Jurkat, Clone E6-1 (cell line): Measurements from ENCODE around the gene CCDC13.

Experiments
- DNase-seq: peaks from one replicate; pipeline ENCODE4 v3.0.0-alpha.2; 2011; ENCODE audit warnings: low read depth, low spot score
- H3K4me3 ChIP-seq: 2 replicates; pipeline ENCODE4 v1.5.1; 2011; ENCODE audit warnings: mild to moderate bottlenecking, low read length, control low read depth, moderate library complexity

Gene CCDC13

DNA sequence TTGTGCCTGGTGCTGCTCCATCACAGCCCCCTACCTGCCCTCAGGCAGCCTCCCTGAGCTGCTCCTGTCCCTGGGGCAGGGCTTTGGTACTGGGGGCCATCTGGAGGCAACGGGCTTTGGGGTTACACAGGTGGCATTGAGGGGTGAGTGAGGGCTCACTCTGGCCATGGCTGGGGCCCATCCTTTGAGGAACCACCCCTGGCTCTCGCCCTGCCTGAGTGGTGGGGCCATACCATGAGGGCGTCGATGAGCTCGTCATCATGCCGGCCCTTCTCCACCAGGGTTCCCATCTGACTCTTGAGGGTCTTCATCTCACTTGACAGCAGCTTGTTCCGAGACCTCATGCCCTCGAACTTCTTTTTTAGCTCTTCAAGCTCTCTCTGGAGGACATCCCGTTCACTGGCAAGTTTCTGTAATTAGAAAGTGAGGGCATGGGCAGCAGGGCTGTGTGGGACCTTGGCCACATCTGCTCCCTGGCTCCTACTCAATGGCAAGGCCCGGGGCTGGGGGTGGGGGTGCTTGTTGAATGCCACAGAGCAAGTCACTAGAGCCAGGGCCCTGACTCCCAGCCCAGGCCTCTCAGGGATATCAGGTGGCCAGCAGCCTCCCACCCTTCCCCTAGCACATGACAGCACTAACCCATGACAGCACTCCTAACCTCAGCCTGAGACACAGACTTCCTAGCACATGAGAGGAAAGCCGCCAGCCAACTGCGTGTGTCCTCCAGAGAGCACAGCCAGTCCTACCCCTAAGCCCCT is 33.5 kb downstream of the CCDC13 start:
- DNase-seq = no peak
- H3K4me3 ChIP-seq = no peak overlapping the region

GRCh38 chr3:42736531-42736930 is 36.5 kb downstream of the CCDC13 start:
- no peak overlapping the region for H3K4me3 ChIP-seq
- DNase-seq = no peak

GRCh38 chr3:42736081-42736480 is 37.0 kb downstream of the CCDC13 start:
- H3K4me3 ChIP-seq = no peak overlapping the region

GRCh38 chr3:42735615-42736014 is 37.4 kb downstream of the CCDC13 start:
- DNase-seq = no peak
- no peak overlapping the region for H3K4me3 ChIP-seq

More at GRCh38 chr3:42736081-42736480, 37.0 kb downstream of the CCDC13 start:
- DNase-seq = no peak

DNA sequence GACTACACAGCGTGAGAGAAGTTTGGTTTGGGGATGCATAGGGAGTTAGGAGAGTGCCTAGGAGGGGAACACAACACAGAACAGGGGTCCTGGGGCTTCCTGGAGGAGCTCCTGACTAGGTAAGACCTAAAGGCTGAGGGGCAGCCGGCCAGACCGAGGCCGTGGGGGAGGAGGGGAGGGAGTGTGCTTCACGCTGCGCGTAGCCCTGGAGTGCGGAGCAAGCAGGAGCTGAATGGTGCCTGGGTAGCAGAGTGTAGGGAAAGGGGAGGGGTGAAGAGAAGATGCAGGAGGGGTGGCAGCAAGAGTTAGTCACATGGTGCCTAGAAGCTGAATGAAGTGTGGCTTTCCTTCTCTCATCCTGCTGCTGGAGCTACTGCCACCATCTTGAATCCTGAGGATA is 38.0 kb downstream of the CCDC13 start:
- DNase-seq = no peak

GRCh38 chr3:42734263-42734860 is 38.7 kb downstream of the CCDC13 start:
- DNase-seq = no peak
- no peak overlapping the region for H3K4me3 ChIP-seq

More for the DNA sequence above, 38.0 kb downstream of the CCDC13 start:
- no peak overlapping the region for H3K4me3 ChIP-seq

GRCh38 chr3:42733501-42734262 is 39.4 kb downstream of the CCDC13 start:
- DNase-seq = no peak
- H3K4me3 ChIP-seq = no peak overlapping the region

DNA sequence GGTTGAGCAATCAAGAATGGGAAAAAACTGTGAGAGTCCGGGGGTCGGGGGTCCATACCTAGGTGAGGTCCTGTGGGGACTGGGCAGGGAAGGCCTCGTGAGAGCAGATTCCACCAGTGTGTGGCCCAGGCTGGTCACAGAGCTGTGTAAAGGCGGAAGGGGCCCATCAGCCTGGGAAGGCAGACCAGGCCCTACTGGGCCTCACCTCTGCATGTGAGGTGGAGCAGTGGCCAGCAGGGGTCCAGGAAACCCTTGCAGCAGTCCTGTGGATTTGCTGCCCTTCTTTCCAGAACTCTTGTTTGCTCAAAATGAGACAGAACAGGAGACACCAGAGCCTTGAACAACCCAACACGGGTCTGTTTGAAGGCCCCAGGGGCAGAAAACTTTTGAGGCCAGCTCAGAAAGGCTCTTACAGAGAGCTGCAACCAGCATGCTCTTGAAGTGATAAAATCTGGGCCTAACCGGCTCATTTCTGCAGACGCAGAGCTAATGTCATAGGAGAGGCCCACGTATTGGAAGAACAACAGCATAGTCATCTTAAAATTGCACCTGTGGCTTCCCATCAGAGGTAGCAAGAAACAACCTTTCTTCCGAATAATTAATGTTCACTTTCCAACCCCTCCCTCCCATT is 40.1 kb downstream of the CCDC13 start:
- H3K4me3 ChIP-seq = no peak overlapping the region
- DNase-seq = no peak

- DNase-seq = no peak
Measured at GRCh38 chr3:42732196-42732828, 40.7 kb downstream of the CCDC13 start.

DNA sequence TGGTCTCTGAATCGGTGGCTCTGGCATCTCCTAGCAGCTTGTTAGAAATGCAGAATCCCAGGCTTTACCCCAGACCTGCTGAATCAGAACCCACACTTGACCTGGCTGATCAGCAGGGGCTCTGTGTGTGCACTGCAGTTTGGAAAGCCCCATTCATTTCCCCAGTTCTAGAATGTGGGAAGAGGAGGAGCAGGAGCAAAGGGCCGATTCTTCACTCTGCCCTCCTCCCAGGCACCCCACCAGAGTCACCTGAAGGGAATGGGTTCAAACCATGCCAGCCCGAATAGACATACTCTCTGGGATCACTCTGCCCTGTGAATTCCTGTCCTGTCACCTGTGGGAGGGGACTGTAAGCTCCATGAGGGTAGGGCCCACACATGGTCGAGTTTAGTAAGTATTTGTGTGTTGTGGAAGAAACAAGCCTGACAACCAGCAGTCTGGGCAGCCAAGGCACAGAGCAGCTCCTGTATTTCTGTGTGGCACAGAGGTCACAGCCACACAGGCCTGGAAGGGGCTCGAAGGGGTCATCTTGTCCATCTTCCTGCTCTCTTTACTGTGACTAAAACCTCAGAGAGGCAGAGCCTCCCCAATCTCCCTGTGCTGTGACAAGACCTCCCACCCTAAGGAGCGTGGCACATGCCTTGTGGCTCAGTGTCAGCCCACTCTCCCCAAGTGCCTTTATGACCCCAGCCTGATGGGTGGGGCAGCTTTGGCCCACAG is 41.4 kb downstream of the CCDC13 start:
- no peak for DNase-seq
- H3K4me3 ChIP-seq = no peak overlapping the region

More at GRCh38 chr3:42732196-42732828, 40.7 kb downstream of the CCDC13 start:
- H3K4me3 ChIP-seq = no peak overlapping the region

GRCh38 chr3:42730706-42731420 is 42.2 kb downstream of the CCDC13 start:
- no peak overlapping the region for H3K4me3 ChIP-seq
- no peak for DNase-seq

- no peak for DNase-seq
- H3K4me3 ChIP-seq = no peak overlapping the region
Measured at GRCh38 chr3:42730294-42730693, 42.8 kb downstream of the CCDC13 start.

- no peak overlapping the region for H3K4me3 ChIP-seq
- no peak for DNase-seq
Measured at GRCh38 chr3:42729404-42730145, 43.5 kb downstream of the CCDC13 start.

- DNase-seq = no peak
- H3K4me3 ChIP-seq = no peak overlapping the region
Measured at GRCh38 chr3:42728668-42729364, 44.2 kb downstream of the CCDC13 start.

DNA sequence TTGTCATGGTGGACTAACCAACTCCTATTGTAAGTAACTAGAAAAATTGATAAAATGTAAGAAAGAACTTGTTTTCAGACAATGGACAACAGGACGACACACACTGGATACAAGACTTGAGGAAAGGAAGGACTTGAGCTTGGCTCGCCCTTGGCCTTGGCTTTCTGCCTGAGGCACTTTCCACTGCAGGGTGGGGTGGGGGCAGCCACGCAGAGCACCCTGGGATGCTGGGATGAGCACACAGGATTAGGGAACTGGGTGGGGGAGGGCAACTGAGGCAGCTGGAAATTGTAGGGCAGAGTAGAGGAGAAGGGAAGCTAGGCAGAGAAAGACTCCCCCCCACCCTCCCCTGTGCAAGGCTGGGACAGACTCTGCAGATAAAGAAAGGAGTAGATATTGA is 45.0 kb downstream of the CCDC13 start:
- no peak overlapping the region for H3K4me3 ChIP-seq
- DNase-seq = no peak

- no peak overlapping the region for H3K4me3 ChIP-seq
- DNase-seq = no peak
Measured at GRCh38 chr3:42725454-42725853, 47.6 kb downstream of the CCDC13 start.

DNA sequence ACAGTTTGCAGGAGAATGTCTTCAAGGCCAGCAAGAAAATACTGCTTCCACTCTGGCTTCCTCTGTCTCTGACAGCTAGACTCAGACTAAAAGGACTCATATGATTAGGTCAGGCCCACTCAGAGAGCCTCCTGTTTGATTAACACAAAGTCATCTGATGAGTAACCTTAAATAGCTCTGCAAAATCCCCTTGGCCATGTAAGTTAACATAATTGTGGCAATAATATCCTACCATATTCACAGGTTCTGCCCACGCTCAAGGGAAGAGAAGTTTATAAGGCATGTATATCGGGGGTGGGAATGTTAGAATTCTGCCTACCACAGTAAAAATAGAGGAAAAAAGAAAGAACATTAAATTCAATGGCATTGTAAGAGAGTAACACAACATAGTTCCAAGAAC is 49.8 kb downstream of the CCDC13 start:
- no peak for DNase-seq
- no peak overlapping the region for H3K4me3 ChIP-seq
